ENCODE data around the gene KCTD3. TPM values are rescaled to one million over a fixed set of nuclear protein-coding genes. Genes with fewer than 3 reads are reported as not detected.

Gene KCTD3
- total RNA-seq = 50.3 and 55.5 TPM in 2 replicates

GRCh38 chr1:215566556-215567490 lies at the start of gene KCTD3:
TSS of gene KCTD3 (plus strand) at chr1:215567304. CDS start at chr1:215567686, 382 bp downstream.
- DNase-seq (ENCODE audit: low read depth in 2 of 2) = peak; percentile 52 to 77

DNA sequence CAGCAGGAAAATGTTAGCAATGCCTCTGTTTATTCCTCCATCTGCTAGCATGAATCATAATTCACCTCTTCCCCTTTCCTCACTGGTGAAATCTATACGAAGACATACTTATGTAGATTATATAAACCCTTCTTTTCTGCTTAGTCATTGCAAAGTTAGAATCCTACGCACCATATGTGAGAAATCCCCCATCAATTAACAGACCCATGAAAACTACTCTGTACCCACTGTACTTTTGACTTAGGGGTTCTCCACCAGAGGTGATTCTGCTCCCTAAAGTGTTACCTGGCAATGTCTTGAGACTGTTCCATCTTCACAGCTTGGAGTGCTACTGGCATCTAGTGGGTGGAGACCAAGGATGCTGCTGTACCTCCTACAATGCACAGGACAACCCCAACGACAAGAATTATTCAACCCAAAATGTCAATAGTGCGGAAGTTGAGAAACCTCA lies 49.6 kb upstream of the KCTD3 start:
- DNase-seq (ENCODE audit: low read depth in 2 of 2) = no peak

DNA sequence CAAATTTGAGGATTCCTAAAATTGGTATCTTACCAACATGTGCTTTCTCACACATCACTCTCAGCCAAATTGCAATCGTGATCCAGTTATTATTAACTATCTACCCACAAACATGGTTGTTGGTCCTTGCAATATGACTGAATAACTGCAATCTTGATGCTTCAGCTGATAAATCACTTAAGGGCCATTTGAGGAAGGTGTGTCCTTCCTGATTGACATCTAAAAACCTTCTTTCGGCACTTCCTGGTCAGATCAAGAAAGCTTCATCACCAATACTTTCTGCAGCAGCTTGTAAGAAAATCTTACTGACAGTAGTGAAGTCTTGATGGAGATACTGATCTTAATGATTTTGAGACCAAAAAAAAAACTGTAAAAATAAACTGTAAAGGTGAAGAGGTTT lies 48.5 kb upstream of the KCTD3 start:
- no peak for DNase-seq (ENCODE audit: low read depth in 2 of 2)

- DNase-seq (ENCODE audit: low read depth in 2 of 2) = no peak
Measured at GRCh38 chr1:215521279-215521678, 45.8 kb upstream of the KCTD3 start.

DNA sequence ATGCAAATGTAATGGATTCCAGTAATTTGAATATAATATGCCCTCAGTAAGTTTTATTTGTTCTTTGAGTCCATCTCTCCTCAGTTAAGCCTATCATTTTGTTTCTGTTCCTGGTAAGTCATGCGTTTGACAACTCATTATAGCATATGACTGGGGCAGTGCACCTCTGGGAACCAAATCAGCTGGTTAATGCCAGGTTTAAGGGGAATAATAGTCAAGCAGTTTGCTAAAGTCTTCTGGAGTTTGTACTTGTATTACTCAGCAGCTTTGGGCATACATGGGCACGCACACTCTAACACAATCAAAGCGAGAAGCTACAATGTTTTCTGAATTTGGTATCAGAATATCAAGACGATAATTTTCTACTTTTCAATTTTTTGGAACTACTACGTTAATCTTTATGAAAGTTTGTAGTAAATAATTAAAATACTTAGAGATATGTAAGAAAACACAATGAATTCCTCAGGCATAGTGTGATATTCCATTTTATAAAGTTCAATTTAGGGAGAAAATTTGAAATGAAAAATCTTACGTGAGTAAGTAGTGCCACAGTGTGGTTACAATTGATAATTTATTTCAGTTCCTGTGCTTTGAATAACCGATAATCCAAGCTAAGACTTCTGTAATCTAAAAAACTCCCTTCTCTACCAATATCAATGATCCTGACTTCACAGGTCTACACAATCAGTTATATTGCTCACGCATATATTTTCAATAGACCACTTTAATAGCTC lies 43.8 kb upstream of the KCTD3 start:
- no peak for DNase-seq (ENCODE audit: low read depth in 2 of 2)

DNA sequence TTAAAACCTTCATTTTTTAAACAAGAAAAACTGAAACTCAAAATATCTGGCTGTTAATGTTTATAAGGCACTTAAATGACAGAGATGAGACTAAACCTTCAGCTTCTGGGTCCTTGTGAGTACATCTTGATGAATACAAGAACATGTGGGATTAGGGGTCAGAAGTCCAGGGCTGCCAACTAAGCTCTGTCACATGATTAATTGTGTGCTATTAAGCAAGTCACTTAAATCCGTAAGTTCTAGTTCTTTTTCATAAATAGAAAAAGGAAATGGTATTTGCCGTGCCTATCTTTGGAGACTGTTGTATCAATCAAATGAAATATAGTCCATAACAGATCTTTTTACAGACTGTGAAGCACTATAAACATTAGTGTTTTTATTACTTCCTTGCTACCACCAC lies 43.2 kb upstream of the KCTD3 start:
- DNase-seq (ENCODE audit: low read depth in 2 of 2) = no peak

GRCh38 chr1:215526147-215526845 lies 40.8 kb upstream of the KCTD3 start:
- DNase-seq (ENCODE audit: low read depth in 2 of 2) = peak; percentile 38 to 50

DNA sequence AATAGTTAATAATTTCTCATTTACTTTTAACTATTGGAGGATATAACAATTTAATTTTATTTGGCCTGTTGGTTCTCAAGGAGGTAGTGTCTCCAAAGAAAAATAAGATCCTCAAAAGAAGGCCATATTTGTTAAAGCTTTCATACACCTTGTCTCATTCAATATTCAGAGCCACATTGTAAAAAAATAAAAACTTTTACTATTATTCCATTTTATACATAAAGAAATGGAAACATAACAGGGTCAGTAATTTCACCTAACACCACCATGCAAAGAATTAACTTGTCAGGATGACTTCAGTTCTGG lies 40.3 kb upstream of the KCTD3 start:
- no peak for DNase-seq (ENCODE audit: low read depth in 2 of 2)

DNA sequence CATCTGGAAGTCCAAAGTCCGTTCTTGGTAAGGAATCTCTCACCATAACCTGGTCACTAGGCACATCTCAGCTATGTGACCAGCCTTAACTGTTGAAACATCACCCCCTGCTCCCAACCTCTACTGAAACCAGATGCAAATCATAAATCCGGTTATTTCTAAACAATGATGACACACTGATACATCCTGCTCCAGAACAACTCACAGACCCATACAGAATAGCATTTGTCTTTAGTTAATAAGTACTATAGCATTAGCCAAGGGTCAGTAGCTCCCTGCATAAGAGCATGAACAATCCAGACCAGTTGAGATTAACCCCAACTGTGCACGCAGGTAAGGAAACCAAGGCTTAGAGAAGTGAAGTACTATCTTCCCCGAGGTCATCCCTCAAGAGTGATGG lies 38.0 kb upstream of the KCTD3 start:
- DNase-seq (ENCODE audit: low read depth in 2 of 2) = no peak

- no peak for DNase-seq (ENCODE audit: low read depth in 2 of 2)
Measured at GRCh38 chr1:215529571-215529970, 37.5 kb upstream of the KCTD3 start.

- no peak for DNase-seq (ENCODE audit: low read depth in 2 of 2)
Measured at GRCh38 chr1:215530401-215530984, 36.6 kb upstream of the KCTD3 start.

GRCh38 chr1:215539803-215540570 lies 27.1 kb upstream of the KCTD3 start:
- DNase-seq (ENCODE audit: low read depth in 2 of 2) = peak in 1 of 2 donors; percentile 27

DNA sequence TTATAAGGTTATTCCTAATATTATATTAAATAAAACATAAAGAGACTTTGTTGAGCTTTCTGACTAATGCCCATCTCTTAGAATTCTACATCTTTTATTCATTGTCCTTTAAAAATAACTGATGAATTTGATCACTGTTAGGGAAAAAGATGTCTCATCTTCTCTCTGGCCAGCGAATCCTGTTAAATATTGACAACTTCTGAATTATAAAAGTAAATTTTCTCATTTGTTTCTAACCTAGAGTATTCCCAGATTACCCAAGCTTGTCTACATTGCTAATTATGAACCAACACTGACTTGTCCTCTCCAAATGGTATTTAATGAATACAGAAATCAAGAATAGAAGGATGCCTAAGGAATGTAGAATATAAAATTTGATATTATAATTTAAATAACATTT lies 24.8 kb upstream of the KCTD3 start:
- DNase-seq (ENCODE audit: low read depth in 2 of 2) = no peak

GRCh38 chr1:215543191-215543606 lies 23.9 kb upstream of the KCTD3 start:
- no peak for DNase-seq (ENCODE audit: low read depth in 2 of 2)

DNA sequence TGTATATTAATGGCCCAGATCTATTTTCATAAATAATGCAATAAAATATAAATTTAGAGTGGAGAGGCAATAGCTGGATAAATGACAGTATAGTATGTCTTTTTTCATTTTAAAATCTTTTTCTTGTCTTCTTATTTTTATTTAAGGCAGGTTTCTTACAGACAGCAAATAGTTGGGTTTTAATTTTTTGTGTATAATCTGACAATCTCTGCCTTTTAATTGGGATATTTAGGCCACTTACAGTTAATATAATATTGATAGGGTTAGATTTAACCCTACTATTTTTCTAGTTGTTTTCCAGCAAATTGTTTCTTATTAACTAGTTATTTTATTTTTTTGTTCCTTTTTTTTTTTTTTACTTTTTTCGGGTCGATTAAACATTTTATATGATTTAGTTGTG lies 23.3 kb upstream of the KCTD3 start:
- no peak for DNase-seq (ENCODE audit: low read depth in 2 of 2)

DNA sequence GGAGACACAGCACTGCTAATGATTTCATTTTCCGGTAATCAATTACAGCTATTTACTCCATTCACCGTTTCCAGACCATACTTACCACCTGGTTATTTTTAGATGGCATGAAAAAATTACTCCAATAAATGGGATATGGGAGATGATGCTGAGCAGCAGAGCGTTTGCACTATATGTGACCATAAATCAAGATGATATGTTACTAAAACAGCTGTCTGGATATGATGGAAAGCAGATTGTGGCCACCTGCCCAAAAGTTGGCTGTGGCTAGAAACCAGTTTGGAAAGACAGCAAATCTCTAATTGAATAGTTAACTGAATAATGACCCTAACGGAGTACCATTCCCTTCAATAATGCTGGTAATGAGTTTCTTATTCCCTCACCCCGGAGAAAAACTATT lies 22.5 kb upstream of the KCTD3 start:
- no peak for DNase-seq (ENCODE audit: low read depth in 2 of 2)

GRCh38 chr1:215545096-215545495 lies 22.0 kb upstream of the KCTD3 start:
- DNase-seq (ENCODE audit: low read depth in 2 of 2) = no peak

- no peak for DNase-seq (ENCODE audit: low read depth in 2 of 2)
Measured at GRCh38 chr1:215547011-215547410, 20.1 kb upstream of the KCTD3 start.

DNA sequence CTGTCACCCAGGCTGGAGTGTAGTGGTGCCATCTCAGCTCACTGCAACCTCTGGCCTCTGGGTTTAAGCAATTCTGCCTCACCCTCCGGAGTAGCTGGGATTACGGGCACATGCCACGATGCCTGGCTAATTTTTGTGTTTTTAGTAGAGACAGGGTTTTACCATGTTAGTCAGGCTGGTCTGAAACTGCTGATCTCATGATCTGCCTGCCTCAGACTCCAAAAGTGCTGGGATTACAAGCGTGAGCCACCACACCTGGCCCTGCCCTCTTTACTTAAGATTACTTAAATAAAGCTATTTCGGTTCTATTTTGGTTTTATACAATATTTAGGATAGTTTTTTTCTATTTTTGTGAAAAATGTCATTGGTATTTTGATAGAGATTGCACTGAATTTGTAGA lies 15.3 kb upstream of the KCTD3 start:
- DNase-seq (ENCODE audit: low read depth in 2 of 2) = no peak

GRCh38 chr1:215554865-215555264 lies 12.2 kb upstream of the KCTD3 start:
- no peak for DNase-seq (ENCODE audit: low read depth in 2 of 2)

DNA sequence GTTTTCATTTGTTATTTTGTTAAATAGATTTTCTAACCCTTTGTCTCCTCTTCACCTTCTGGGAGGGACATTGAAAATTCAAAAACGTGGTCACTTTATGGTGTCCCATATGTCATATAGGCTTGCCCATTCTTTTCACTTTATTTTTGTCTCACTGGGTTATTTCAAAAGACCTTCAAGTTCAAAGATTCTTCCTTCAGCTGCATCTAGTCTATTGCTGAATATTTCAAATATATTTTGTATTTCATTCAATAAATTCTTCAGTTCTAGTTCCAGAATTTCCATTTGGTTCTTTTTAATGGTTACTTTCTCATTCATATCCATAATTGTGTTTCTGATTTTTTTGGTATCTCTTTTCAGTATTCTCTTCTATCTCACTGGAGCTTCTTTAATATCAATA lies 11.6 kb upstream of the KCTD3 start:
- DNase-seq (ENCODE audit: low read depth in 2 of 2) = no peak

All from dermis microvascular lymphatic vessel endothelial cell (primary cell).